ENCODE data around the gene HMGCS2. TPM values are rescaled to one million over a fixed set of nuclear protein-coding genes. Genes with fewer than 3 reads are reported as not detected.

The HMGCS2 gene
- total and polyA plus RNA-seq, 9 of the 15 experiments (the other 6 are each of a cell fraction or from before 2014, with no cell fraction given), result 0.13 TPM; not detected in 8

GRCh38 chr1:119737040-119737682, 31.5 kb downstream of the HMGCS2 start (continued):
- TF ChIP-seq, protein P1, sequence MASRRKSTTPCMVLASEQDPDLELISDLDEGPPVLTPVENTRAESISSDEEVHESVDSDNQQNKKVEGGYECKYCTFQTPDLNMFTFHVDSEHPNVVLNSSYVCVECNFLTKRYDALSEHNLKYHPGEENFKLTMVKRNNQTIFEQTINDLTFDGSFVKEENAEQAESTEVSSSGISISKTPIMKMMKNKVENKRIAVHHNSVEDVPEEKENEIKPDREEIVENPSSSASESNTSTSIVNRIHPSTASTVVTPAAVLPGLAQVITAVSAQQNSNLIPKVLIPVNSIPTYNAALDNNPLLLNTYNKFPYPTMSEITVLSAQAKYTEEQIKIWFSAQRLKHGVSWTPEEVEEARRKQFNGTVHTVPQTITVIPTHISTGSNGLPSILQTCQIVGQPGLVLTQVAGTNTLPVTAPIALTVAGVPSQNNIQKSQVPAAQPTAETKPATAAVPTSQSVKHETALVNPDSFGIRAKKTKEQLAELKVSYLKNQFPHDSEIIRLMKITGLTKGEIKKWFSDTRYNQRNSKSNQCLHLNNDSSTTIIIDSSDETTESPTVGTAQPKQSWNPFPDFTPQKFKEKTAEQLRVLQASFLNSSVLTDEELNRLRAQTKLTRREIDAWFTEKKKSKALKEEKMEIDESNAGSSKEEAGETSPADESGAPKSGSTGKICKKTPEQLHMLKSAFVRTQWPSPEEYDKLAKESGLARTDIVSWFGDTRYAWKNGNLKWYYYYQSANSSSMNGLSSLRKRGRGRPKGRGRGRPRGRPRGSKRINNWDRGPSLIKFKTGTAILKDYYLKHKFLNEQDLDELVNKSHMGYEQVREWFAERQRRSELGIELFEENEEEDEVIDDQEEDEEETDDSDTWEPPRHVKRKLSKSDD (conservative IDR thresholded peaks at IDR 0.05; ENCODE audit: low read length), result no peak
- no peak for TF ChIP-seq ZC3H8 (IDR thresholded peaks at IDR 0.05)
- no peak for TF ChIP-seq ZNF384 (IDR thresholded peaks at IDR 0.05; ENCODE audit: low read depth, low read length)
- no peak for TF ChIP-seq POLR2AphosphoS2 (IDR thresholded peaks at IDR 0.05; ENCODE audit: low read length)
- peak; percentile 77; the same call in 1 of the 2 replicates for TF ChIP-seq ERF (CRISPR knock-in tag; IDR thresholded peaks at IDR 0.05)
- peak; percentile 45; the same call in 1 of the 2 replicates for TF ChIP-seq MEF2D (tag; conservative IDR thresholded peaks at IDR 0.05; ENCODE audit: low read depth)
- TF ChIP-seq POLR3G (IDR thresholded peaks at IDR 0.05; ENCODE audit: extremely low read depth, insufficient read length, insufficient replicate concordance), result no peak
- no peak for TF ChIP-seq MTF1 (CRISPR knock-in tag; IDR thresholded peaks at IDR 0.05; ENCODE audit: borderline replicate concordance)
- TF ChIP-seq ZNF12 (CRISPR knock-in tag; IDR thresholded peaks at IDR 0.05), result peak; percentile 68; the same call in 1 of the 2 replicates
- no peak for TF ChIP-seq PCBP1 (IDR thresholded peaks at IDR 0.05; ENCODE audit: low read depth, low read length, poor library complexity, severe bottlenecking)
- peak; percentile 78 for TF ChIP-seq ZFX (CRISPR knock-in tag; IDR thresholded peaks at IDR 0.05)
- TF ChIP-seq TFAP4 (CRISPR knock-in tag; IDR thresholded peaks at IDR 0.05; ENCODE audit: borderline replicate concordance), result peak; percentile 86
- TF ChIP-seq TCF7L2 (IDR thresholded peaks at IDR 0.05; ENCODE audit: low read depth, low read length), result no peak
- TF ChIP-seq, protein P2, sequence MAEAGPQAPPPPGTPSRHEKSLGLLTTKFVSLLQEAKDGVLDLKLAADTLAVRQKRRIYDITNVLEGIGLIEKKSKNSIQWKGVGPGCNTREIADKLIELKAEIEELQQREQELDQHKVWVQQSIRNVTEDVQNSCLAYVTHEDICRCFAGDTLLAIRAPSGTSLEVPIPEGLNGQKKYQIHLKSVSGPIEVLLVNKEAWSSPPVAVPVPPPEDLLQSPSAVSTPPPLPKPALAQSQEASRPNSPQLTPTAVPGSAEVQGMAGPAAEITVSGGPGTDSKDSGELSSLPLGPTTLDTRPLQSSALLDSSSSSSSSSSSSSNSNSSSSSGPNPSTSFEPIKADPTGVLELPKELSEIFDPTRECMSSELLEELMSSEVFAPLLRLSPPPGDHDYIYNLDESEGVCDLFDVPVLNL (CRISPR knock-in tag; IDR thresholded peaks at IDR 0.05; ENCODE audit: low read depth), result no peak
- TF ChIP-seq POLR2G (IDR thresholded peaks at IDR 0.05; ENCODE audit: low read depth, low read length), result peak; percentile 63
- TF ChIP-seq ARID2 (IDR thresholded peaks at IDR 0.05), result no peak
- TF ChIP-seq ZNF778 (CRISPR knock-in tag; IDR thresholded peaks at IDR 0.05), result no peak
- peak; percentile 81; the same call in 1 of the 2 replicates for TF ChIP-seq TCF7 (IDR thresholded peaks at IDR 0.05; ENCODE audit: borderline replicate concordance)
- no peak for TF ChIP-seq PYGO2 (tag; IDR thresholded peaks at IDR 0.05)
- TF ChIP-seq SLC30A9 (CRISPR knock-in tag; IDR thresholded peaks at IDR 0.05), result no peak
- peak in 1 of 3 experiments; percentile 8; a peak in 1 of 6 replicates for TF ChIP-seq CTCF (IDR thresholded peaks at IDR 0.05 in 2 of 3, conservative IDR thresholded peaks at IDR 0.05 in 1 of 3; ENCODE audit: insufficient read depth in 2 of 3, low read depth in 1 of 3, low read length in 3 of 3)
- TF ChIP-seq ZNF274 (IDR thresholded peaks at IDR 0.05; ENCODE audit: borderline replicate concordance, low read depth, low read length), result peak; percentile 75; the same call in 1 of the 2 replicates
- TF ChIP-seq TAF15 (IDR thresholded peaks at IDR 0.05; ENCODE audit: low read depth, low read length), result no peak

All from K562 (cell line).